Colonic mucosa (tissue), 4 donors: Measurements from ENCODE around the gene PER2. TPM values are rescaled to one million over a fixed set of nuclear protein-coding genes. Genes with fewer than 3 reads are reported as not detected.

Source experiments
- DNase-seq: peaks from one replicate; pipeline ENCODE4 v3.0.0-alpha.2; 2020
- H3K27ac ChIP-seq: fragments of 200-600 bp; one replicate; pipeline ENCODE4 v1.8.0; 2021
- H3K27me3 ChIP-seq: fragments of 200-600 bp; one replicate; pipeline ENCODE4 v1.8.0; 2021
- H3K36me3 ChIP-seq: fragments of 200-600 bp; one replicate; pipeline ENCODE4 v1.8.0; 2021
- H3K4me1 ChIP-seq: fragments of 200-600 bp; one replicate; pipeline ENCODE4 v1.8.0; 2021; ENCODE audit warnings: mild to moderate bottlenecking
- H3K4me3 ChIP-seq: fragments of 200-600 bp; one replicate; pipeline ENCODE4 v1.8.0; 2021
- H3K9ac ChIP-seq, 2 donors: one replicate each; pipeline ENCODE4 v1.7.0; 2013; ENCODE audit warnings: control low read depth in 2 of 2, low read depth in 2 of 2, low read length in 2 of 2
- H3K9me3 ChIP-seq: fragments of 200-600 bp; one replicate; pipeline ENCODE4 v1.8.0; 2021
- CTCF ChIP-seq: fragments of 200-600 bp; IDR thresholded peaks from one replicate; pipeline ENCODE4 v1.8.0; 2022; ENCODE audit warnings: antibody characterized with exemption, mild to moderate bottlenecking
- intact Hi-C: fragments of 100-400 bp; cut with DNase I; formaldehyde crosslinking; loops from one replicate; pipeline ENCODE4 v1.14.1; 2022
- total RNA-seq, 2 donors: library from RNA; stranded (reverse); fragmentation: NEBNext Ultra II Directional in 1 of 2; extraction: Animal tissue kit (Norgen Biotek cat#: 25700) in 1 of 2; gene quantifications; one replicate each; pipeline ENCODE4 v1.2.1, GENCODE V29; 2021
- donor health status: healthy.
- donor health status: DM: no; HTN: no; CAD: no.
- donor health status: DM: no; HTN: no; CAD: no.

Gene PER2
- total RNA-seq, 2 donors from 2014 or later, result 22.1 to 29.2 TPM

GRCh38 chr2:238334885-238335284, 46.5 kb upstream of the PER2 start:
- DNase-seq, result no peak
- Histone ChIP-seq H3K36me3 (no peaks in the 10 kb centered on the region), H3K27me3 (no peaks in the 10 kb centered on the region), H3K9me3 (no peaks in the 10 kb centered on the region), H3K4me1 (no peaks in the 10 kb centered on the region), H3K9ac (no peak overlapping the region), H3K27ac (no peak overlapping the region), H3K4me3 (no peak overlapping the region)
- intact Hi-C loops, result loop anchor here (5.0 kb wide), 1 partner anchor 78 kb away; no protein-coding TSS in a partner anchor
- TF ChIP-seq CTCF, result no peak

GRCh38 chr2:238331916-238332315, 43.5 kb upstream of the PER2 start:
- no peaks in the 10 kb centered on the region for H3K27me3 ChIP-seq
- H3K36me3 ChIP-seq, result no peaks in the 10 kb centered on the region
- no peaks in the 10 kb centered on the region for H3K4me1 ChIP-seq
- intact Hi-C loops, result no loop called here
- TF ChIP-seq CTCF, result no peak
- H3K9me3 ChIP-seq, result no peaks in the 10 kb centered on the region
- DNase-seq, result no peak
- H3K27ac ChIP-seq, result no peak overlapping the region
- no peak overlapping the region for H3K4me3 ChIP-seq
- H3K9ac ChIP-seq, result no peak overlapping the region

- no peak overlapping the region for H3K27ac ChIP-seq
- DNase-seq, result no peak
- H3K9ac ChIP-seq, result no peak overlapping the region
- no peak overlapping the region for H3K4me3 ChIP-seq
- intact Hi-C loops, result no loop called here
- H3K27me3 ChIP-seq, result no peaks in the 10 kb centered on the region
- no peak for TF ChIP-seq CTCF
- H3K36me3 ChIP-seq, result no peaks in the 10 kb centered on the region
- no peaks in the 10 kb centered on the region for H3K4me1 ChIP-seq
- no peaks in the 10 kb centered on the region for H3K9me3 ChIP-seq
Observed at GRCh38 chr2:238330391-238330790, 42.0 kb upstream of the PER2 start.

GRCh38 chr2:238327751-238328150, 39.3 kb upstream of the PER2 start:
- no peaks in the 10 kb centered on the region for H3K4me1 ChIP-seq
- no peaks in the 10 kb centered on the region for H3K36me3 ChIP-seq
- H3K9me3 ChIP-seq, result no peaks in the 10 kb centered on the region
- no peak overlapping the region for H3K9ac ChIP-seq
- intact Hi-C loops, result no loop called here
- H3K27ac ChIP-seq, result no peak overlapping the region
- H3K4me3 ChIP-seq, result no peak overlapping the region
- H3K27me3 ChIP-seq, result no peaks in the 10 kb centered on the region
- no peak for TF ChIP-seq CTCF
- no peak for DNase-seq

GRCh38 chr2:238326801-238327365, 38.5 kb upstream of the PER2 start:
- Histone ChIP-seq H3K36me3 (no peaks in the 10 kb centered on the region), H3K4me3 (no peak overlapping the region)
- DNase-seq, result no peak

More at GRCh38 chr2:238326801-238327365, 38.5 kb upstream of the PER2 start:
- no peak overlapping the region for H3K27ac ChIP-seq
- no peak overlapping the region for H3K9ac ChIP-seq
- no peaks in the 10 kb centered on the region for H3K4me1 ChIP-seq
- TF ChIP-seq CTCF, result no peak
- no peaks in the 10 kb centered on the region for H3K9me3 ChIP-seq
- intact Hi-C loops, result no loop called here
- H3K27me3 ChIP-seq, result no peaks in the 10 kb centered on the region
